AG09319 (cell line): ENCODE measurements around the gene ADM2.

ENCODE experiments used
- DNase-seq: peaks from one replicate; pipeline ENCODE4 v3.0.0-alpha.2; 2010; ENCODE audit warnings: low read depth; ENCODE audit errors: extremely low read depth
- TF ChIP-seq, protein P1 (sequence below): IDR thresholded peaks from 2 replicates; pipeline ENCODE4 v1.5.1; 2011; ENCODE audit warnings: low read depth, mild to moderate bottlenecking, inconsistent platforms, low read length, moderate library complexity

The ADM2 gene

DNA sequence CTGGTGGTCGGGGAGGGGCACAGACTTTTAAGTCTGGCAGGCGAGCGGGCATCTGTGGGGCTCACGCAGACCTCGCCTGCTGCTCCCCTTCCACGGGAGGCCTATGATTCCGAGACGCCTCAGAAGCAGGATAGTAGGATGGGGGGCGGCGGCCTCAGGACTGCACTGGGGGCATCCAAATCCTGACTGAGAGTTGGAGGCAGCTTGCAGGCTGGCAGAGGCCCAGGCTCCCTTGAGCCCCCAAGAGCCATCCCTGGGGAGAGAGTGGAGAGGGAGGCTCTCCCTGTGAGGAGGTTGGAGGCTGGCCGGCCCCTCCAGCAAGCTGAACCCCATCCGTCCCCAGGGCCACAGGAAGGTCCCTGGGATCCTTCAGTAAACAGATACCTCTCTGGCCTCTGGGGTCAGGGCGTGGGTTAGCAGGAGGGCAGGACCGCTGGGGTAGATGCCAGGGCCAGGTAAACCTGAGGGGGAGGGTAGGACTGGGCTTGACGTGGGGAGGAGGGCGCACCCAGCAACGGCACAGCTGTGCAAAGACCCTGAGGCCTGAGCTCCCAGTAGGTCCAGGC is 39.8 kb upstream of the ADM2 start:
- TF ChIP-seq, protein P1, sequence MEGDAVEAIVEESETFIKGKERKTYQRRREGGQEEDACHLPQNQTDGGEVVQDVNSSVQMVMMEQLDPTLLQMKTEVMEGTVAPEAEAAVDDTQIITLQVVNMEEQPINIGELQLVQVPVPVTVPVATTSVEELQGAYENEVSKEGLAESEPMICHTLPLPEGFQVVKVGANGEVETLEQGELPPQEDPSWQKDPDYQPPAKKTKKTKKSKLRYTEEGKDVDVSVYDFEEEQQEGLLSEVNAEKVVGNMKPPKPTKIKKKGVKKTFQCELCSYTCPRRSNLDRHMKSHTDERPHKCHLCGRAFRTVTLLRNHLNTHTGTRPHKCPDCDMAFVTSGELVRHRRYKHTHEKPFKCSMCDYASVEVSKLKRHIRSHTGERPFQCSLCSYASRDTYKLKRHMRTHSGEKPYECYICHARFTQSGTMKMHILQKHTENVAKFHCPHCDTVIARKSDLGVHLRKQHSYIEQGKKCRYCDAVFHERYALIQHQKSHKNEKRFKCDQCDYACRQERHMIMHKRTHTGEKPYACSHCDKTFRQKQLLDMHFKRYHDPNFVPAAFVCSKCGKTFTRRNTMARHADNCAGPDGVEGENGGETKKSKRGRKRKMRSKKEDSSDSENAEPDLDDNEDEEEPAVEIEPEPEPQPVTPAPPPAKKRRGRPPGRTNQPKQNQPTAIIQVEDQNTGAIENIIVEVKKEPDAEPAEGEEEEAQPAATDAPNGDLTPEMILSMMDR = no peak
- DNase-seq = no peak

DNA sequence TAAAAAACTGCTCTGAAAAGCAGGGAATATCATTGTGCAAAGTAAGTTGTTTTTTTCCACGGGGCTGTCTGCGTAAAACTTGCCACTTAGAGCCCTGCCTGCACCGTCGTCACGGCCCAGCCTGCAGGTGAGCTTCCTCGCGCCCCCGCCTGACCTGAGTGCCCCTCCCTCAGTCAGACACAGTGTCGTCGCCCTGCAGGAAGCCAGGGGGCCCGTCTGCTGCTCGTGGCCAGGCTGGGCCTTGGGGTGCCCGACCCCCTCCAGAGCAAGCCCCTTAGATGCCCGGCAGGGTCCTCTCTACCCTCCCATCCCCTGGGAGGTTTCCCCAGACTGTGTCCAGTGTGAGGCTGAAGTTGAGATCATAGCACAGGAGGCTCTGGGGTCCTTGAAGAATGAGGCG is 38.1 kb upstream of the ADM2 start:
- no peak for DNase-seq
- TF ChIP-seq, protein P1 = no peak

DNA sequence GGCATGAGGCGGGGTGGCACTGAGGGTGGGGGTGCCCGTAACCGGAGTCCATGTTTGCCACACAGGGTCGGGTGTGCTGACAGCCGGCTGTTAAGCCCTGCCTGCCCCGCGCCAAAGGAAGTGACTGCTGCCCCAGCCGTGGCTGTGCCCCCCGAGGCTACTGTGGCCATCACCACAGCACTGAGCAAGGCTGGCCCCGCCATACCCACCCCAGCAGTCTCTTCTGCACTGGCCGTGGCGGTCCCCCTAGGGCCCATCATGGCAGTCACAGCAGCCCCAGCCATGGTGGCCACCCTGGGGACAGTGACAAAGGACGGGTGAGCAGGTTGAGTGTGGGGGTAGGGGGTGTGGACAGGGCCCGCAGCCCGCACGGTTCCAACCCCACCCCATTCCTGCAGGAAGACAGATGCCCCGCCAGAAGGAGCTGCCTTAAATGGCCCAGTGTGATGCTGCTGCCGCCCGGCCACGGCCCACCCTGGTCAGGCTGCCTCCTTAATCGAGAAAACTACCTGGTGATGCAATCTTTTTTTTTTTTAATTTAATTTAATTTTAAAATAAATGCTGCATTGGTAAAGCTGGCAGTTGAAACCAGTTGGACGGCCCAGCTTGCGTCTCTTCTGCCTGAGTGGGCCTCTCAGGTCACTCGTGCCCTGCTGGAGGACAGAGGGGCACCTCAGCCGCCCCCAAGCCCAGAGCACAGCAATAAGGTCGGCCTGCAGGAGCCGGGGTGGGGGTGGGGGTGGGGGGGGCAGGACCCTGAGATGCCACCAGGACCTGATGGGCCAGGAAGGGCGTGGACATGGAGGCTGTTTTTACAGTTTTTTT is 37.3 kb upstream of the ADM2 start:
- no peak for DNase-seq
- TF ChIP-seq, protein P1 = no peak

- TF ChIP-seq, protein P1 = no peak
- DNase-seq = peak; percentile 44
These were observed 36.7 kb upstream of the ADM2 start for GRCh38 chr22:50444663-50445062.

- DNase-seq = no peak
- TF ChIP-seq, protein P1 = no peak
These were observed 36.1 kb upstream of the ADM2 start for GRCh38 chr22:50445071-50445879.

- TF ChIP-seq, protein P1 = no peak
- DNase-seq = no peak
These were observed 35.2 kb upstream of the ADM2 start for GRCh38 chr22:50445880-50446707.
